Activated naive CD4-positive, alpha-beta T cell treated with anti-CD3 and anti-CD28 coated beads for 36 hours (primary cell): Measurements from ENCODE around the gene ANKRD34C. TPM values are rescaled to one million over a fixed set of nuclear protein-coding genes. Genes with fewer than 3 reads are reported as not detected.
A peak's percentile ranks its signal among the peaks of the same experiment; 100 is the strongest.

Experiments
- CTCF ChIA-PET: fragments of 350-600 bp; sonication (Branson Sonifier 250); formaldehyde crosslinking; loops from one replicate; lab custom pipeline; 2021; ENCODE audit warnings: antibody characterized with exemption; lab: Charles Lee
- DNase-seq: peaks from one replicate; pipeline ENCODE4 v3.0.0-alpha.2; 2020
- H3K27ac Mint-ChIP-seq: one replicate; pipeline ENCODE4 v1.8.0; 2021; ENCODE audit warnings: mild to moderate bottlenecking, mixed read lengths
- H3K27me3 Mint-ChIP-seq: one replicate; pipeline ENCODE4 v1.8.0; 2021; ENCODE audit warnings: low read depth, mixed read lengths
- H3K36me3 Mint-ChIP-seq: one replicate; pipeline ENCODE4 v1.8.0; 2021; ENCODE audit warnings: low read depth, mixed read lengths
- H3K4me1 Mint-ChIP-seq: one replicate; pipeline ENCODE4 v1.8.0; 2021; ENCODE audit warnings: low read depth, mixed read lengths
- H3K4me3 Mint-ChIP-seq: one replicate; pipeline ENCODE4 v1.8.0; 2021; ENCODE audit warnings: mild to moderate bottlenecking, moderate library complexity, mixed read lengths
- H3K9me3 Mint-ChIP-seq: one replicate; pipeline ENCODE4 v1.8.0; 2021; ENCODE audit warnings: mixed read lengths
- intact Hi-C: fragments of 100-400 bp; cut with micrococcal nuclease; formaldehyde crosslinking; loops from one replicate; pipeline ENCODE4 v1.15.1; 2023
- total RNA-seq, 2 experiments: library from RNA; stranded (reverse); gene quantifications; one replicate each; pipeline ENCODE4 v1.2.3, GENCODE V29; 2021

The ANKRD34C gene
- not detected for total RNA-seq

GRCh38 chr15:79282371-79283251 lies at the start of gene ANKRD34C:
TSS of gene ANKRD34C (plus strand) at chr15:79282722. CDS start at chr15:79293285, 10,563 bp downstream.
- no peak for DNase-seq
- Mint-ChIP-seq H3K4me3 (no peak within 1 kb of the TSS), H3K27ac (no peak within 1 kb of the TSS), H3K4me1 (no peaks in the 10 kb centered on the region), H3K27me3 (peaks cover 72% of the 10 kb centered on the region), H3K36me3 (no peaks in the 10 kb centered on the region), H3K9me3 (no peaks in the 10 kb centered on the region)
- intact Hi-C loops = no loop called here
- CTCF ChIA-PET = no interaction called here

DNA sequence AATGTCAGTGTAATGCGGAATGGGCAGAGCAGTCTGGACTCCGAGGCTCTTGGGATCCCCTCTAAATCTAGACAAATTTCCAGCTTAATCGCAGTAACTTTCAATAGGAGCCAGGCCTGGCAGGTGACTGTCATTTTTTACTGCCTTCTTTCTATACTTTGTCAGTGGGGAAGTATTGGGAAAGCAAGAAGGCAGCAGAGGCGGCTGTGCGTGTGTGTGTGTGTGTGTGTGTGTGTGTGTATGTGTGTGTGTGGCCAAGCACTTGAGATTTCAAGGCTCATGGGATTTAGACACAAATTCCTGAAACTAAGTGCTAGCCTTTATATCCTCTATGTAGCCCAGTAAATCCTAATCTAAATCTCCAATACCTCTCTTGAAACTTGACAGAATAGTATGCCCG lies 49.3 kb upstream of the ANKRD34C start:
- no peak for DNase-seq
- CTCF ChIA-PET = no interaction called here
- Mint-ChIP-seq H3K27ac (no peak overlapping the region), H3K4me3 (no peak overlapping the region), H3K36me3 (no peaks in the 10 kb centered on the region), H3K9me3 (peaks cover 11% of the 10 kb centered on the region), H3K4me1 (no peaks in the 10 kb centered on the region), H3K27me3 (peaks cover 8% of the 10 kb centered on the region)
- intact Hi-C loops = no loop called here

DNA sequence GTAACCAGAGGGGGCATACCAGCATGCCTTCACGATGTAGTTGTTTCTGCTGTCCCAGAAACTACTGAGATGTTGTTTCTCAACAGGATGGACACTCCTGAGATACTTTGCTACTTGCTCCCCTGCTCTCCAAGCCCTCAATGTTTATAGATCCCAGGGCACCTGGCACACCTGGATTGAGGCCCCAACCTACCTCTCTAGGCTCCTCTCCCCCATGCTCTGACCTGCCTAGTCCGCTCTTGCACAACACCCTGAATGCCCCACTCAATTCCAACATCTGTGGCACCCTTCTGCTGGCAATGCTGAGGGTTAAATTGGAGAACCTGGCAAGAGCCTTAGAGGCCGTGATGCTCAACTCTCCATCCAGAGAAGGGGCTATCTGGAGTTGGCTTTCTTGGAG lies 42.5 kb upstream of the ANKRD34C start:
- no peak for DNase-seq
- no peaks in the 10 kb centered on the region for H3K36me3 Mint-ChIP-seq
- H3K4me3 Mint-ChIP-seq = no peak overlapping the region
- H3K27ac Mint-ChIP-seq = no peak overlapping the region
- peaks cover 12% of the 10 kb centered on the region for H3K27me3 Mint-ChIP-seq
- H3K4me1 Mint-ChIP-seq = no peaks in the 10 kb centered on the region
- CTCF ChIA-PET = no interaction called here
- H3K9me3 Mint-ChIP-seq = no peaks in the 10 kb centered on the region
- intact Hi-C loops = no loop called here

DNA sequence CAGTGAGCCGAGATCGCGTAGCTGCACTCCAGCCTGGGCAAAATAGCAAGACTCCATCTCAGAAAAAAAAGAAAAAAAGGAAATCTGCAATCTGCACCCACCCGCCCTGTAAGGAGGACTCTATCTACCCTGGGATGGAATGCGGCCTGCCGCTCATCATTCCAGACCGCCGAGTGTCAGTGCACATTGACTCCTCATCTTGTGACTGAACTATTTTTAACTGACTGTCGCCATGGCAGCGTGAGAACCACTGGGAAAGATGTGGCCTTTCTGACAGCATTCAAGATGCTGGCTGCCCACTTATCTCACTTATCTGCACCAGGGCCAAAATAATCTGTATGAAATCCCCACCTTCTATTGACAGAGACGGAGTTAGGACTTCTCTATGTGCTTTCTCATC lies 38.8 kb upstream of the ANKRD34C start:
- CTCF ChIA-PET = no interaction called here
- Mint-ChIP-seq H3K9me3 (no peaks in the 10 kb centered on the region), H3K36me3 (no peaks in the 10 kb centered on the region), H3K27ac (no peak overlapping the region), H3K27me3 (peaks cover 6% of the 10 kb centered on the region), H3K4me1 (no peaks in the 10 kb centered on the region), H3K4me3 (no peak overlapping the region)
- DNase-seq = no peak
- intact Hi-C loops = no loop called here

DNA sequence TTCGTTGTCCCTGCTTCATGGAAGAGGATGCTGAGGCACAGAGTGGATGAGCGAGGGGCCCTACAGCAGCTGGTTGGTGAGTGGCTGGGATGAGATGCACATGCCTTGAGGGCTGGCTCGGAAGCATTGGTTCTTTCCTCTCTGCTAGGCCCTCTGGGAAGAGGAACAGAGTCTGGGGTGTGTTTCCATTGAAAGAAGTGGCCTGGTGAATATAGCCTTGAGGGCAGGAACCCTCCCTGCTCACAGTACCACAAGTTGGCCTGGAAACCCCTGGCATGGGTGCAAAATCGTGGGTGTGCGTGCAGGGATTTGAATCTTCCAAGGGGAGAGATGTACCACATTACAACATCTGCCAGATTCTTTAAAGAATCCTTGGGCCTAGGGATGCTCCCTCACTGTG lies 37.6 kb upstream of the ANKRD34C start:
- H3K4me1 Mint-ChIP-seq = no peaks in the 10 kb centered on the region

GRCh38 chr15:79248183-79248582 lies 34.3 kb upstream of the ANKRD34C start:
- Mint-ChIP-seq H3K27ac (no peak overlapping the region), H3K27me3 (peaks cover 6% of the 10 kb centered on the region), H3K9me3 (no peaks in the 10 kb centered on the region), H3K4me3 (no peak overlapping the region), H3K36me3 (no peaks in the 10 kb centered on the region), H3K4me1 (no peaks in the 10 kb centered on the region)
- intact Hi-C loops = no loop called here
- no peak for DNase-seq
- CTCF ChIA-PET = no interaction called here

More for the DNA sequence above, 37.6 kb upstream of the ANKRD34C start:
- Mint-ChIP-seq H3K36me3 (no peaks in the 10 kb centered on the region), H3K27ac (no peak overlapping the region), H3K27me3 (peaks cover 6% of the 10 kb centered on the region), H3K4me3 (no peak overlapping the region), H3K9me3 (no peaks in the 10 kb centered on the region)
- CTCF ChIA-PET = no interaction called here
- intact Hi-C loops = no loop called here
- no peak for DNase-seq

DNA sequence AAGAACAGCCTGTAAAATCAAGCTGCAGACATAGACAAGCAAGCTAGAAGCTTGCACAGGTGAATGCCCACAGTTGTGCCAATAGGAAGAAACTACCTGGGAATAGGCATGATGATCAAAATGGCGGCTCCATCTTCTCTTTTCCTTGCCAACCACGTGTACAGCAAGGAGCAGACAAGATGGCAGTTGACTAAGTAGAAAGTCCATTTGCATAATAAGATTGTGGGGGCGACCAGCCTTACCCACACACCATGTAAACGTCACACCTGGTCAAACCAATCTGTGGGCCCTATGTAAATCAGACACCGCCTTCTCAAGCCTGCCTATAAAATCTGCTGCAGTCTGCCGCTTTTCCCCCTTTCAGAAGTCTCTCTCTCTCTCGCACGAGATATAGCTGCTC lies 25.1 kb upstream of the ANKRD34C start:
- no peak for DNase-seq
- peaks cover 15% of the 10 kb centered on the region for H3K27me3 Mint-ChIP-seq
- intact Hi-C loops = no loop called here
- no peaks in the 10 kb centered on the region for H3K4me1 Mint-ChIP-seq
- peaks cover 3% of the 10 kb centered on the region for H3K9me3 Mint-ChIP-seq
- CTCF ChIA-PET = no interaction called here
- no peak overlapping the region for H3K4me3 Mint-ChIP-seq
- no peaks in the 10 kb centered on the region for H3K36me3 Mint-ChIP-seq
- H3K27ac Mint-ChIP-seq = no peak overlapping the region

DNA sequence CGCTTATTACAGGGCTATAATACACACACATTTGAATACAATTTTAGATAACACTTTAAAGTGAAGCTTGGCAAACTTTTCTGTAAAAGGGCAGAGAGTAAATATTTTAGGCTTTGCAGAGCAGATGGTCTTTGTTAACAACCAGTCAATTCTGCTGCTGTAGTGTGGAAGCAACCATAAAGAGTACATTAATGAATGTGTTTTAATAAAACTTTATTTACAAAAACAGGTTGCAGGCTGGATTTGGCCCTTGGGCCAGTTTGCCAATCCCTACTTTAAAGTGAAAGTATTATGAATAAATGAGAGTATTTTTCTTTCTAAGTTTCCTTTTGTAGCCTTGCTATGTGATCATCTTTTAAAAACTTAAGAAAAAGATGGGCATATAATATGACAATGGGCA lies 20.7 kb upstream of the ANKRD34C start:
- H3K4me3 Mint-ChIP-seq = no peak overlapping the region
- H3K4me1 Mint-ChIP-seq = no peaks in the 10 kb centered on the region
- no peaks in the 10 kb centered on the region for H3K9me3 Mint-ChIP-seq
- CTCF ChIA-PET = no interaction called here
- no peaks in the 10 kb centered on the region for H3K36me3 Mint-ChIP-seq
- intact Hi-C loops = no loop called here
- no peak overlapping the region for H3K27ac Mint-ChIP-seq
- H3K27me3 Mint-ChIP-seq = peaks cover 7% of the 10 kb centered on the region
- no peak for DNase-seq

- Mint-ChIP-seq H3K4me1 (no peaks in the 10 kb centered on the region), H3K9me3 (no peaks in the 10 kb centered on the region)
Measured at GRCh38 chr15:79265167-79265566, 17.4 kb upstream of the ANKRD34C start.

DNA sequence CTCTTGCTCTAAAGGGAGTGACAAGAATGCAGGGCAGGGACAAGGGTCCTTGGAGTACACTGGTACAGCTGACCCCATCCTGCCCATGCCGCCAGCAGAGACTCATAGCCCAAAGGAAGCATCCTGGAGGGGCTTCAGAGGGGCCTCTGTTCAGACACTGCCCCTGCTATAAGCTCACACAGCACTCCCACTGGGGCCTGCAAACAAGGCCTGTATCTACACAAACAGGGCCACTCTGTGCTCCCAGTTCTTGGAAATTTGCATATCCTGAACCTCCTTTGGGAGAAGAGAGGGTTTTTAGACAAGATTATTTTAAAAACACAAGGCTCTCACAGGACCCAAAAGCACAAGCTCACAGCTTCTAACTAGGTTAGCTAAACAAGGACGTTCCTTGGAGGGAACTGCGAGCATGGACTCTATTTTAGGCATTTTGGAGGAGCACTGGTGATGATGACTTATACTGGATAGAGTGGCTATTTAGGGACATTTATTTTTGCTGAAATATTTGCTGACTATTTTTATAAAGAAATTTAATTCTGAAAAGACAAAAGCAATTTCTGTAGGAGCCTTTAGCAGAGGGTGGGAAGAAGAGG lies 16.4 kb upstream of the ANKRD34C start:
- CTCF ChIA-PET = interaction anchor here (0.6 kb wide), 1 partner anchor 161 kb away, joined by 3 read pairs; no protein-coding TSS in a partner anchor
- Mint-ChIP-seq H3K27me3 (peaks cover 12% of the 10 kb centered on the region), H3K4me3 (no peak overlapping the region), H3K27ac (no peak overlapping the region), H3K4me1 (no peaks in the 10 kb centered on the region), H3K9me3 (no peaks in the 10 kb centered on the region), H3K36me3 (no peaks in the 10 kb centered on the region)
- no peak for DNase-seq
- intact Hi-C loops = no loop called here

More at GRCh38 chr15:79265167-79265566, 17.4 kb upstream of the ANKRD34C start:
- Mint-ChIP-seq H3K27me3 (peaks cover 12% of the 10 kb centered on the region), H3K36me3 (no peaks in the 10 kb centered on the region), H3K4me3 (no peak overlapping the region), H3K27ac (no peak overlapping the region)
- intact Hi-C loops = no loop called here
- CTCF ChIA-PET = no interaction called here
- DNase-seq = no peak

DNA sequence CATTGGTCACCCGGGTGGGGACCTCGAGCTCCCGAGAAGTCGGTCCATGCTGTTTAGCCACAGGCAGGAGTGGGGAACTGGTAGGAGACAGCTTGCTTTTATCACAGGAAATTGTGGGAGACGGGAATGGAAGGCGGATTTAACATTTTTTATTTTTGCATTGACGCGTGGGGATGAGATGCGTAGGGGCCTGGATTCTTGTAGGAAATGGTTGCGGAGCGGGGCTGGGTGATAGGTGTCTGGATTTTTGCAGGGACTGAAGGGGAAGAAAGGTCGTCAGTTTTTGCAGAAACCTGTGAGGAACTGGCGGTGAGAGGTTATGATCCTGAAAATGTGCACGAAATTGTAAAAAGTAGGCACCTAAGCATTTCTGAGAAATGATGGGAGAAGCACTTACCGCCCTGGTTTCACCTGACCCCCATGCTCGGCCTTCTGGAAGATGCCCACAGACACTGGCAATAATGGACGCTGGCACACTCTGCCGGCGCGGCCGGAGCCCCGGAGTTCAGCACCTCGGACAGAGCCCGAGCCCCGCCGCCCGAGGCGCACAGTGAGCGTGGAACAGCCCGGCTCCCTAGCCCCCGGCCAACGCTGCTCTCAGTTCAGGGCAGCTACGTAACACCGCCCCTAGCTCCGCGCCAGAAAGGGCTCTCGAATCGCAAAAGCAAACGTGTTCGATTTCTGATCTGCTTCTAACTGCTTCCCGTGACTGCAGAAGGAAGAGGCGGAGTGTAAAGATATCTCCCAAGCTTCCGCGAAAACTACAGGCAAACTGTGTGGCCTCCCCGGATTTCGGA lies 928 bp downstream of the ANKRD34C start:
- Mint-ChIP-seq H3K36me3 (no peaks in the 10 kb centered on the region), H3K9me3 (no peaks in the 10 kb centered on the region), H3K4me3 (no peak overlapping the region), H3K27me3 (peaks cover 80% of the 10 kb centered on the region), H3K4me1 (no peaks in the 10 kb centered on the region), H3K27ac (no peak overlapping the region)
- DNase-seq = peak; percentile 45
- CTCF ChIA-PET = no interaction called here
- intact Hi-C loops = no loop called here

DNA sequence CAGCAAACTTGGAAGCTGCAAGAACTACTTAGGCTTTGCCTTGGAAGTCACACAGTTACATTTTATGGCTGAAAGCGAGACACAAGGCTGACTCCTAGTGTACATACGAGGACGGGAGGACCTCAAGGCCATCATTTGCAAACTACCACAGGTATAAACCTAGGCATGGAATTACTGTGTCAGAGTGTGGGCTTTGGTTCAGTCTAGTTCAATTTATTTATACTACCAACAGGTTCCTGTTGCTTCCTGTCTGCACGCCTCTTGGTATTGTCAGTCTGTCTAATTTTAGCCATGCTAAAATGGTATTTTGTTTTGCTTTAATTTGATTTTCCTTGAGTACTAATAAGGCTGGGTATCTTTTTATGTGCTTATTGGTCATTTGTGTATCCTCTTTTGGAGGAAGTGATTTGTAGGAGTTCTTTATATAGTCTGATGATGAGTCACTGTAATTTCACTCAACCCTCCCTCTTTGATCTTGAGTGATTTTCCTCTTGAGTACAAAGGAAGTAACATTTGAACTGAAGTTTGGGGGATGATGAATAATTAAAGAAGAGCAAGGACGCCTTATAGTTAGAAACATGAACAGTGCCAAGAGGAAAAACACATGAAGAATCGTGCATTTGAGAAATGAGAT lies 8.2 kb downstream of the ANKRD34C start:
- Mint-ChIP-seq H3K9me3 (no peaks in the 10 kb centered on the region), H3K4me3 (no peak overlapping the region), H3K27me3 (peaks cover 24% of the 10 kb centered on the region), H3K4me1 (peaks cover 9% of the 10 kb centered on the region), H3K36me3 (no peaks in the 10 kb centered on the region), H3K27ac (no peak overlapping the region)
- intact Hi-C loops = no loop called here
- CTCF ChIA-PET = no interaction called here
- DNase-seq = no peak
